ENCODE data around the gene TTLL5.

Gene TTLL5

GRCh38 chr14:75905147-75905904 is 244.3 kb downstream of the TTLL5 start:
- DNase-seq (ENCODE audit: low read depth) = no peak
- no peak for TF ChIP-seq CTCF (IDR thresholded peaks at IDR 0.05; ENCODE audit: insufficient read depth, low read depth, low read length, missing control alignments)
- no peak overlapping the region for H3K4me3 ChIP-seq (ENCODE audit: low read length)

- TF ChIP-seq CTCF (IDR thresholded peaks at IDR 0.05; ENCODE audit: insufficient read depth, low read depth, low read length, missing control alignments) = no peak
- DNase-seq (ENCODE audit: low read depth) = no peak
- no peak overlapping the region for H3K4me3 ChIP-seq (ENCODE audit: low read length)
Observed at GRCh38 chr14:75906228-75906627, 245.2 kb downstream of the TTLL5 start.

- peak; percentile 83 for TF ChIP-seq CTCF (IDR thresholded peaks at IDR 0.05; ENCODE audit: insufficient read depth, low read depth, low read length, missing control alignments)
- peak; percentile 67 for DNase-seq (ENCODE audit: low read depth)
Observed at GRCh38 chr14:75906680-75907280, 245.7 kb downstream of the TTLL5 start.

GRCh38 chr14:75907756-75908359 is 246.8 kb downstream of the TTLL5 start:
- H3K4me3 ChIP-seq (ENCODE audit: low read length) = no peak overlapping the region
- TF ChIP-seq CTCF (IDR thresholded peaks at IDR 0.05; ENCODE audit: insufficient read depth, low read depth, low read length, missing control alignments) = no peak
- DNase-seq (ENCODE audit: low read depth) = no peak

More at GRCh38 chr14:75906680-75907280, 245.7 kb downstream of the TTLL5 start:
- H3K4me3 ChIP-seq (ENCODE audit: low read length) = no peak overlapping the region

GRCh38 chr14:75909630-75910029 is 248.6 kb downstream of the TTLL5 start:
- no peak for TF ChIP-seq CTCF (IDR thresholded peaks at IDR 0.05; ENCODE audit: insufficient read depth, low read depth, low read length, missing control alignments)
- no peak overlapping the region for H3K4me3 ChIP-seq (ENCODE audit: low read length)
- DNase-seq (ENCODE audit: low read depth) = no peak

- no peak for DNase-seq (ENCODE audit: low read depth)
- H3K4me3 ChIP-seq (ENCODE audit: low read length) = no peak overlapping the region
- TF ChIP-seq CTCF (IDR thresholded peaks at IDR 0.05; ENCODE audit: insufficient read depth, low read depth, low read length, missing control alignments) = no peak
Observed at GRCh38 chr14:75910048-75910447, 249.0 kb downstream of the TTLL5 start.
